ENCODE results near the gene OR52H1.

OR52H1 gene

DNA sequence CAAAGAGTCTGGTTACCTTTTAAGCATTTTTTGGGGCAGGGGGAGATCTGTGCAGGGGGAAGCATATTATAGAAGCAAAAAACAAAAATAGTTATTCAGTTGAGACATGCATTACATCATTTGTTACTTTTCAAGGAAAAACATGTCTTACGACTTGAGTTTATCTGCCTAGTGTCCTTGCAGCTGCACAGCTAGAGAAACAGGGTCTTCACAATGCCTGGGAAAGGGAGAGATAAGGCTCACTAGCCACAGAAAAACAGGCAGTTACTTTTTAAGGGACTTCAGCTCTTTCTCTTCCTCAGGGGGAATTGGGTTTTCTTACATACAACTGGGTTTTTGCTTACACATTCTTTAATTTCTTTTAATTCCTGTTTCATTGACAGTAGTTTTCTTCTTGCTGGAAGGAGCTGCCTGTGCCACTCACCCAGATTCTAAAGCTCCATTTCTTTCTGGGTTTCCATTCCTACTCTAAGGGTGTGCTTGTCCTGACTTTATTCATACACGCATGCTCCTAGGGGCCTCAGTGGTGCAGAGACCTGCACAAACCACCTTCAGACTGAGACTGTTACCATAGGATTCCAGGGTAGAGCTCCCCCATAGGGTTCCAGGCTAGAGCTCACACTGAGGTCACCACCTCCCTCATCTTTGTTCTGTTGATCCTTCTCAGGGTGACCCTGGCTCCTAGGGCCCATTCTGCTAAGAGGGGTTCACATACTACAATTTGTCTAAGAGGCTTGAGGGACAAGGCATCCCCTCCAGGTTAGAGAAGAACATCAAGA, 17.1 kb downstream of the OR52H1 start:
- no peak for DNase-seq (ENCODE audit: low spot score)

DNA sequence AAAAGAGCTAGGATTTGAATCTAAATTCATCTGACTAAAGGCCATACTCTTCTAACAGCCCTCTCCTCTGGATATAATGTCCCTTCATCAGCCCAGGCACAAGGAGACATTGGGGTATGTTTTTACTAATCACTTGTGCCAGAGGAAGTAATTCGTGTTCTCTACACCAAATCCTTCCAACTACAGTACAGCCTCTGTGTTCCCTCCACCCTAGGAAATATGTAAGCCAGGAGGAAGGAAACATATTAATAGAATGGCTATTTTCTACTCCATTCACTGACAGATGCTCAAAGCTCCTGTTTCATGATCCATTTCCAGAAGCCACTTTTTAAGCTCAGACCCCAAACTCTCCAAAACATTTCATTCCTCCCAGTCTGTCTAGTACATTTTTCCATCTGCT, 19.8 kb downstream of the OR52H1 start:
- DNase-seq (ENCODE audit: low spot score): no peak

GRCh38 chr11:5527716-5528115, 20.6 kb downstream of the OR52H1 start:
- DNase-seq (ENCODE audit: low spot score): no peak

- no peak for DNase-seq (ENCODE audit: low spot score)
These were observed 23.6 kb downstream of the OR52H1 start for GRCh38 chr11:5524756-5525155.

DNA sequence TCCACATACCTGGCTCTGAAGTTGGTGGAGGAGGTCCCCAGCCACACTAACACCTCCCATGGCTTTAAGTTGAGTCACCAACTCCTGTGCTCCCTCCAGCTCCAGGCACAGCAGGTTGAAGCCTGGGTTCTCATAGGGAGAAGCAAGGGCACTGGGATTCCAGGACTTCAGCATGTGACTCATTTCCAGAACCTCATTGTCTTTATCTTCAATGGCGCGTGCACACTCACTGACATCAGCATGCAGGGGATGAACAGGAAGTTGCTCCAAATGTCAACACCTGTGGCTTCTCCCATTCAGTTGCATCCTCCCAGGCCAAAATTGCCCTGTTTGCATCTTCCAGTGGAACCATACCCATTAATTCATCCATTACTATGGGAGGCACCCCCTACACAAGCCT, 26.0 kb downstream of the OR52H1 start:
- peak; percentile 79 for DNase-seq (ENCODE audit: low spot score)

- no peak for DNase-seq (ENCODE audit: low spot score)
These were observed 26.8 kb downstream of the OR52H1 start for GRCh38 chr11:5521540-5521939.

DNA sequence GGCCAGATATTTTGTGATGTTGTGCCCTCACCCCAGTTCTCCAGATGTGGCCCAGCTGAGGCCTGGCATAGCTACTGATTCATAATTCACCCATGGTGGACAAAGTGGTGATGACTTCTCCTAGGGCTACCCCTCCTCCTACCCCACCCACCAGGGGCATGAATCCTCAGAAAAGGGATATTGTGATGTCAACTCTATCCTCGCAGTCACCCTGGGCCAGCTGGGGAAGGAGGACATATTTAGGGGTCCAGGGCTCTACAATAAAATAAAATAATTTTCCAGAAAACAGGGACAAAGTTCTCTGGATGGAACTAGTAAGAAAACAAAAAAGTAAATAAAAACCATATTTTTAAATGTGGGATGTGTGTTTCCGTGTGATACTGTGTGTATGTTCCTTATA, 31.7 kb downstream of the OR52H1 start, which contains the start of gene UBQLNL:
Gene UBQLNL (minus strand): TSS at position 101 of the 400 bp plus-strand sequence. CDS start 258 bp downstream, outside the sequence.
- DNase-seq (ENCODE audit: low spot score): no peak

DNA sequence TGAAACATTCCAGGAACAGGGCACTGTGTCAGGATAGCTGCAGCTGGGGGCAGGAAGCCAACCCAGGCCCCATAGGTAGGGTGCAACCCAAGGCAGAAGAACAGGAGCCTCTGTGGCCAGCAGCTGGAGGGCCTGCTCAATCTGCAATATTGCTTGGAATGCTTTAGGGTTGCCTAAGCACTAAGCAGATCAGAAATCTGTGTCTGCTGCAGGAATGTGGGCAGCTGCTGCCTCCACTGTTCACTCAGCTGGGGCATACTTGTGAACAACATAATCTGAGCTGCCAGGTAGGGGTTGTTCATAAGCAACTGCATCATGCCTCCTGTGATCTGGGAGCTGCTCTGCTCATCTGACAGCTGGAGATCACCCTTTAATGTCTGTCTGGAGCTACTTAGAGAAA, 33.5 kb downstream of the OR52H1 start:
- DNase-seq (ENCODE audit: low spot score): no peak

DNA sequence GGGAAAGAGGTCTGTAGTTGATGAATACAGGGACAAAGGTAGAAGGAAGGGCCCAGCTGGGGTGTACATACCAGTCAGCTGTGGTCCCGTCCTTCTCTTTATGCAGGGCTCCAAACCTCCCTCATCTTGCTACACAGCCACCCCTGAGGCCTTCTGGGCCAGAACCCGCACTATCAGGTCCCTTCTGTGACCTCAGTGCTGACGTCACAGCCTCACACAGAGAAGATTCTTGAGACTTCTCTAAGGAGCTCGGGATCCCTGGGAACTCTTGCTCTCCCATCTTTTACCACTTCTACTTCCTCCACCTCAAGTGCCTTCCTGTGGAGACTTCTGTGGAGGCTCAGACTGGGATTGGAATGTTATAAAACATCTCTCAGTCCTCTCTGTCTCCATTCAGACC, 38.5 kb downstream of the OR52H1 start, which contains the start of gene UBQLN3:
Gene UBQLN3 (minus strand): TSS at position 155 of the 400 bp plus-strand sequence. CDS start 399 bp downstream, outside the sequence.
- no peak for DNase-seq (ENCODE audit: low spot score)

- DNase-seq (ENCODE audit: low spot score): no peak
These were observed 39.7 kb downstream of the OR52H1 start for GRCh38 chr11:5508605-5509004.

DNA sequence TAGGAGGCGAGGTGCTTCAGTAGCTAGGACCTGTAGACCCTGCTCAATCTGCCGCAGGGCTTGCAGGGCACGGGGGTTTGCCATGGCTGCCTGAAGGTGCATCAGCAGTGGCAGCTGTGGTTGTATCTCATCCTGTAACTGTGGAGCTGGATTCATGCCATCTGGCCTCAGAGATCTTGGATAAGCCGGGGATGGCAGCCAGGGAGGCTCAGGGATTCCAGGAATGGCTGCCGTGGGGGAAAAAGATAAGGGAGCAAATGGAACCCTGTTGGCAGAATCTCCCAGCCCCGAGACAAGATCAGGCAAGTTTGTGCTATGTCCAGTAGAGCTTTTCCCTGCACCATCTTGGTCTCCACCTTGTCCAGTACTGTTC, 40.4 kb downstream of the OR52H1 start:
- DNase-seq (ENCODE audit: low spot score): no peak

GRCh38 chr11:5507177-5507932, 41.0 kb downstream of the OR52H1 start:
- no peak for DNase-seq (ENCODE audit: low spot score)

DNA sequence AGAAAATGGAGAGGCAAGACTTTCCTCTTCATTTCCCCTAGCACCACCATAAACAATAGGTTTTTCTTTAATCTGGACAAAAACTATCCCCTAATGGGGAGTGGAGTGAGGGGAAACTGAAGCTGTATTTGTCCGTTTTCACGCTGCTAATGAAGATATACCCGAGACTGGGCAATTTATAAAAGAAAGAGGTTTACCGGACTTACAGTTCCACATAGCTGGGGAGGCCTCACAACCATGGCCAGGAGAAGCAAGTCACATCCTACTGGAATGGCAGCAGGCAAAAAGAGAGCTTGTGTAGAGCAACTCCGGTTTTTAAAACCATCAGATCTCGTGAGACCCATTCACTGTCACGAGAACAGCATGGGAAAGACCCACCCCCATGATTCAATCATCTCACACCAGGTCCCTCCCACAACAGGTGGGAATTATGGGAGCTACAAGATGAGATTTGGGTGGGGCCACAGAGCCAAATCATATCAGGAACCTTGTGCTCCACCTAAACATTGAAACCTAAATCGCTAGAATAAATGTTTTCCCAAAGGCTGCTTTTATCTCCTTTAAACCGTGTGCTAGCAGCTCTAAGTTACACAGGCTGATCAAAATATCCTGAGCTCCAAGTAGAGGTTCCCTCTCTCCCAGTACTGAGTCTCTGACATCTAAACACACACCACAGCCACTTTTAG, 42.8 kb downstream of the OR52H1 start:
- no peak for DNase-seq (ENCODE audit: low spot score)

DNA sequence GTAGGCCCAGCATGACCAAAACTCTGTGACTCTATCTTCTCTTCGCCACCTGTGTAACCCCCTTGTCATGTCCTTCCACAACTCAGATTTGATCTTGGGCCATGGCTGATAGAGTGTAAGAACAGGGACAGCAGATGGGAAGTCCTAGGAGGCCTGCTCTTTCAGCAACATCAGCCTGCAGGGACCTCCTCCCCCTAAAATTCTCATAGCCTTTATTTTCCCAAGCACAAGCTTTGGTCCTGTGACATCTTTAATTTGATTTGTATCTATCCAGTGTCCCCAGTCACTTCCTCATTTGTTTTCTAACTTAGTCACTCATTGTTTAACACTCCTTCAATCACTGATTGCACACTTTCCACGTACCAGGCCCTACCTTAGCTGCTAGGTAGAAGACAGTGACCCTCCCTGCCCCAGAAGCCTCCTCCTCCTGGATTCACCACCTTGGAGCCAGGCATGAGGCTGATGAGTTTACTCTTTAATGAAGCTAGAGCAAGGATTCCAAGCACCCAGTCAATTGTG, 43.9 kb downstream of the OR52H1 start:
- peak; percentile 57 for DNase-seq (ENCODE audit: low spot score)

- DNase-seq (ENCODE audit: low spot score): no peak
These were observed 47.9 kb downstream of the OR52H1 start for GRCh38 chr11:5500393-5500801.

GRCh38 chr11:5499671-5500070, 48.7 kb downstream of the OR52H1 start:
- no peak for DNase-seq (ENCODE audit: low spot score)
